GM23338 (cell line): ENCODE data around the gene MPRIP.

Experiments used
- CTCF ChIP-seq, 2 experiments: fragments of 200-600 bp in 1 of 2; sonication (generic) in 1 of 2; conservative IDR thresholded peaks; 2 replicates each; pipeline versions ENCODE4 v1.5.1 to v1.6.1; 2016 to 2017; ENCODE audit warnings: antibody characterized with exemption in 2 of 2, low read depth in 2 of 2, mild to moderate bottlenecking in 2 of 2, moderate library complexity in 1 of 2
- EZH2 ChIP-seq: fragments of 200-600 bp; sonication (generic); IDR thresholded peaks from one replicate; pipeline ENCODE4 v1.8.0; 2017; ENCODE audit warnings: antibody characterized with exemption, mild to moderate bottlenecking, low read depth; ENCODE audit not compliant: unreplicated experiment
- EZH2phosphoT487 ChIP-seq: fragments of 200-600 bp; sonication (generic); IDR thresholded peaks from one replicate; pipeline ENCODE4 v1.8.1; 2018; ENCODE audit warnings: antibody characterized with exemption; ENCODE audit not compliant: unreplicated experiment
- JUNB ChIP-seq: IDR thresholded peaks from one replicate; pipeline ENCODE4 v1.6.1; 2016; ENCODE audit warnings: antibody characterized with exemption; ENCODE audit not compliant: unreplicated experiment
- POLR2AphosphoS5 ChIP-seq: IDR thresholded peaks from 2 replicates; pipeline ENCODE4 v1.6.1; 2016; ENCODE audit warnings: antibody characterized with exemption, low read depth

- TF ChIP-seq CTCF (conservative IDR thresholded peaks at IDR 0.05; ENCODE audit: low read depth in 2 of 2), result no peak
- no peak for TF ChIP-seq JUNB
- TF ChIP-seq EZH2, result no peak
- TF ChIP-seq POLR2AphosphoS5, result no peak
- no peak for TF ChIP-seq EZH2phosphoT487
These were observed 77.3 kb downstream of the MPRIP start for GRCh38 chr17:17119533-17119932.
